ENCODE measurements around the gene IGSF3. TPM values are rescaled to one million over a fixed set of nuclear protein-coding genes. Genes with fewer than 3 reads are reported as not detected.
A peak's percentile ranks its signal among the peaks of the same experiment; 100 is the strongest.

IGSF3 gene
- total and polyA plus RNA-seq, 2 of the 8 experiments (the other 6 are each of a cell fraction or from before 2014, with no cell fraction given) = 30.0 to 32.2 TPM

DNA sequence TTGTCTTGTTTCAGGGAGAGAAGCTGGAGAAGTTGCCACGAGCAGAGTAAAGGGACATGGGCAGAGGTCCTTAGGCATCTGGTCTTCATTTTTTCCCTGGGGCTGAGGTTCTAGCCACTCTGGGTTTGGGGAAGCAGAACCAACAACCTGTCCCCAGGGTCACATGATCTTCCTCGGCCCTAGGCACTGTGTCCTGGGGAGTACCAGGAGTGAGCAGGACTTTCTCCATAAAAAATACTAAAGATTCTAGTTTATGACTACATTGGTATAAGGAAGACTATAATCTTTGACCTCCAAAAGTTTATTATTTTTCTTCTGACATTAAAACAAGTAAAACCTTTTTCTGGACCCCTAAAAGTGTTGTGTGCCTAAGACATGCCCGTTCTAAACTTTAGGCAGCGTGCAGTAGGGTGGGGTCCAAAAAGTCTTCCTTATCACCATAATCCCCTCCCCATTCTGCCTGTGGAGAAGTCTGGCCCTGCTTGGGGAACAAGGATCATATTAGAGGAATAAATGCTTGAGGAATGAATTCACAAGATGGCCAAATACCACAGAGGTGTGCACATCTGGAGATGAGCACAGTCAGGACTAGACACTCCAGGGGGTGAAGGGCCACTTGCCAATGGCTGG, 19.3 kb upstream of the IGSF3 start:
- H3K4me3 ChIP-seq (ENCODE audit: extremely low read depth in 1 of 4, insufficient read depth in 2 of 4, low read depth in 3 of 4, low read length in 4 of 4) = no peak overlapping the region
- no peaks in the 10 kb centered on the region for H3K36me3 ChIP-seq (ENCODE audit: control insufficient read depth in 2 of 4, insufficient read depth in 4 of 4, low read length in 3 of 4)
- H3K4me2 ChIP-seq (ENCODE audit: insufficient read depth in 1 of 2, low read depth in 2 of 2, low read length in 2 of 2) = no peak overlapping the region
- no peak overlapping the region for H4K8ac ChIP-seq (ENCODE audit: extremely low read depth, insufficient read depth, low read length)
- 0 out of 2 replicates have a peak overlapping the region, but pooled peaks have one; percentile 10 for H2BK5ac ChIP-seq (ENCODE audit: low read depth, low read length)
- no peak overlapping the region for H3K56ac ChIP-seq (replicated peaks; ENCODE audit: insufficient read length, low read depth, low read length)
- H3K79me1 ChIP-seq (ENCODE audit: low read depth, low read length) = no peaks in the 10 kb centered on the region
- H2BK12ac ChIP-seq (ENCODE audit: low read depth, low read length) = peak overlapping the region; percentile 44; the same call in 1 of the 2 replicates
- no peak overlapping the region for H3K9ac ChIP-seq (replicated peaks in 1 of 4; ENCODE audit: extremely low read depth in 1 of 4, low read depth in 3 of 4, low read length in 3 of 4)
- H4K91ac ChIP-seq (replicated peaks; ENCODE audit: insufficient read length, low read length) = peak overlapping the region; percentile 17
- H2BK15ac ChIP-seq (ENCODE audit: low read length) = 0 out of 2 replicates have a peak overlapping the region, but pooled peaks have one; percentile 18
- FAIRE-seq = no peak
- H3K18ac ChIP-seq (ENCODE audit: extremely low read depth, low read length) = peak overlapping the region; percentile 15; the same call in 1 of the 2 replicates
- peaks cover 0 to 2% (median 0%) of the 10 kb centered on the region in 4 experiments; a peak in 1 of 7 replicates for H3K4me1 ChIP-seq (replicated peaks in 1 of 4; ENCODE audit: control insufficient read depth in 3 of 4, insufficient read depth in 4 of 4, low read length in 3 of 4)
- ChIA-PET CTCF (ENCODE audit: partially characterized antibody) (no interaction called here), POLR2A (ENCODE audit: partially characterized antibody) (no interaction called here)
- no peaks in the 10 kb centered on the region for H3K9me3 ChIP-seq (ENCODE audit: insufficient read depth in 2 of 2, low read depth in 1 of 2, low read length in 1 of 2)
- no peak overlapping the region for H3K4ac ChIP-seq (replicated peaks; ENCODE audit: insufficient read length, low read depth, low read length)
- no peaks in the 10 kb centered on the region for H3K79me2 ChIP-seq (ENCODE audit: control insufficient read depth in 1 of 2, insufficient read depth in 2 of 2, low read length in 2 of 2)
- H3K23me2 ChIP-seq (ENCODE audit: low read depth, low read length) = no peaks in the 10 kb centered on the region
- H4K5ac ChIP-seq (ENCODE audit: insufficient read length, low read depth, low read length) = no peak overlapping the region
- H3K23ac ChIP-seq (ENCODE audit: insufficient read length) = no peak overlapping the region
- peak overlapping the region; percentile 31; the same call in 1 of the 2 replicates for H2AFZ ChIP-seq (ENCODE audit: low read length)
- no peak overlapping the region for H2BK120ac ChIP-seq (replicated peaks; ENCODE audit: low read depth, low read length)
- no peak overlapping the region for H3K27ac ChIP-seq (ENCODE audit: low read depth, low read length)
- H2AK5ac ChIP-seq (ENCODE audit: low read depth, low read length) = peak overlapping the region; percentile 9; the same call in 1 of the 2 replicates
- H4K20me1 ChIP-seq (replicated peaks in 1 of 2; ENCODE audit: control insufficient read depth in 1 of 2, insufficient read depth in 2 of 2, low read length in 2 of 2) = no peaks in the 10 kb centered on the region
- 90% methylated on average over 4 of the region's 4 CpGs; no CpG with 5 or more reads in 1 of the 2 experiments for WGBS, 2 experiments (ENCODE audit: extremely low coverage in 1 of 2, insufficient coverage in 1 of 2, insufficient read length in 1 of 2, insufficient replicate concordance in 2 of 2, low coverage in 1 of 2, low lambda C conversion rate in 2 of 2, missing lambda C conversion rate in 1 of 2)
- DNase-seq (ENCODE audit: low read depth in 1 of 2, low spot score in 2 of 2) = no peak
- no peak overlapping the region for H3K14ac ChIP-seq (ENCODE audit: insufficient read length)
- H3K27me3 ChIP-seq (replicated peaks in 1 of 4; ENCODE audit: control insufficient read depth in 3 of 4, extremely low read depth in 1 of 4, insufficient read depth in 3 of 4, low read length in 3 of 4) = no peaks in the 10 kb centered on the region
- 0 out of 2 replicates have a peak overlapping the region, but pooled peaks have one; percentile 62 for H2BK20ac ChIP-seq (ENCODE audit: low read length)
- TF ChIP-seq PHF8 (conservative IDR thresholded peaks at IDR 0.05; ENCODE audit: low read depth, low read length) (no peak), TAF7 (optimal IDR thresholded peaks at IDR 0.05; ENCODE audit: borderline replicate concordance, low read depth, low read length) (no peak), KDM4A (IDR thresholded peaks at IDR 0.05; ENCODE audit: low read depth, low read length, severe bottlenecking) (no peak), CHD2 (IDR thresholded peaks at IDR 0.05; ENCODE audit: low read length) (no peak), USF2 (IDR thresholded peaks at IDR 0.05; ENCODE audit: low read length) (no peak), YY1 (IDR thresholded peaks at IDR 0.05; ENCODE audit: low read depth, low read length) (no peak), BCL11A (IDR thresholded peaks at IDR 0.05; ENCODE audit: low read depth in 2 of 2, low read length in 2 of 2) (no peak), ZNF274 (IDR thresholded peaks at IDR 0.05; ENCODE audit: borderline replicate concordance, extremely low read depth, low read length) (no peak), EP300 (IDR thresholded peaks at IDR 0.05; ENCODE audit: borderline replicate concordance in 1 of 2, low read depth in 2 of 2, low read length in 2 of 2) (no peak), SRF (IDR thresholded peaks at IDR 0.05; ENCODE audit: low read depth, low read length) (no peak), NRF1 (IDR thresholded peaks at IDR 0.05; ENCODE audit: low read depth, low read length) (no peak), CREB1 (IDR thresholded peaks at IDR 0.05) (no peak)

Measured in H1 (cell line).